AG10803 (cell line): Measurements from ENCODE around the gene UTP4.

ENCODE experiments used
- DNase-seq: peaks from one replicate; pipeline ENCODE4 v3.0.0; 2010; ENCODE audit warnings: low read depth
- H3K4me3 ChIP-seq: 2 replicates; pipeline ENCODE4 v1.5.1; 2011; ENCODE audit warnings: mild to moderate bottlenecking, low read length, control low read depth
- TF ChIP-seq, protein P1 (sequence below): conservative IDR thresholded peaks from 2 replicates; pipeline ENCODE4 v1.5.1; 2011; ENCODE audit warnings: mild to moderate bottlenecking, low read length, control low read depth, inconsistent platforms

The UTP4 gene

DNA sequence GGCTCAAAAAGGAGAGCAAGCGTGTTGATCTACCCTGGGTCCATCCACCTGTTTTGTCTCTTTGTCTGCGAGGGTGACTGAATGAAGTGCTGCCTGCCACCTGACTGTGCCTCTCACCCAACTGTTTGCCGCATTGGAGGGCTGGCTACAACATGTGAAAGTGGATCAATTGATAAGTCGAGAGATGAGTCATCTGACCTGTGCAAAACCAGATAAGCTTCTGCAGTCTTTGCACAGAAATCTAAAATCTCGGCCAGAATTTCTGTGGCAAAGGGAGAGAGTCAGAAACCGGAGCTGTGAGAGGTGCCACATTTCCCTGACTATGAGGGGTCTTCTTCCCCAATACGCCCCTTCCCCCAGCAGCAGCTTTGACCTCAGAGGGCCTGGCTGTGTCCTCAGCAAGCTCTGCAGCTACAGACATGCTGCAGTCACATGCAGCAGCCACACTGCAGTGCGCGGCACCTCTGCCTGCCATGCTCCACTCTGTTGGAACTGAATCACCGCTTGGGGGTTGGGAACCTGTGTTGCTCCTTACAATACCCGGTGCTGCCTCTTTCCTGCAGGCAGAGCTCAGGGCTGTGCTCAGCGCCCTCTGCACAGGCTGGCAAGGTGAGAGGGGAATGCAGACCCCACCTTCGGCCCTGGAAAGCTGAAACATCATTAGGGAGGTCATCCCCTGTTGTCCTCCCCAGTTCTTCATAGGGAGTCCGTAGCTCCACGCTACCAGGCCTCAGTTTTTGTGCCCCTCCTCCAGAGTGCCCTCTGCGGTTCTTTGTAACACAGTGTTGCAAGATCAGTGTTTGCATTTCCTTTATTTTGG is 43.1 kb upstream of the UTP4 start:
- DNase-seq = no peak
- no peak overlapping the region for H3K4me3 ChIP-seq
- TF ChIP-seq, protein P1, sequence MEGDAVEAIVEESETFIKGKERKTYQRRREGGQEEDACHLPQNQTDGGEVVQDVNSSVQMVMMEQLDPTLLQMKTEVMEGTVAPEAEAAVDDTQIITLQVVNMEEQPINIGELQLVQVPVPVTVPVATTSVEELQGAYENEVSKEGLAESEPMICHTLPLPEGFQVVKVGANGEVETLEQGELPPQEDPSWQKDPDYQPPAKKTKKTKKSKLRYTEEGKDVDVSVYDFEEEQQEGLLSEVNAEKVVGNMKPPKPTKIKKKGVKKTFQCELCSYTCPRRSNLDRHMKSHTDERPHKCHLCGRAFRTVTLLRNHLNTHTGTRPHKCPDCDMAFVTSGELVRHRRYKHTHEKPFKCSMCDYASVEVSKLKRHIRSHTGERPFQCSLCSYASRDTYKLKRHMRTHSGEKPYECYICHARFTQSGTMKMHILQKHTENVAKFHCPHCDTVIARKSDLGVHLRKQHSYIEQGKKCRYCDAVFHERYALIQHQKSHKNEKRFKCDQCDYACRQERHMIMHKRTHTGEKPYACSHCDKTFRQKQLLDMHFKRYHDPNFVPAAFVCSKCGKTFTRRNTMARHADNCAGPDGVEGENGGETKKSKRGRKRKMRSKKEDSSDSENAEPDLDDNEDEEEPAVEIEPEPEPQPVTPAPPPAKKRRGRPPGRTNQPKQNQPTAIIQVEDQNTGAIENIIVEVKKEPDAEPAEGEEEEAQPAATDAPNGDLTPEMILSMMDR = no peak

DNA sequence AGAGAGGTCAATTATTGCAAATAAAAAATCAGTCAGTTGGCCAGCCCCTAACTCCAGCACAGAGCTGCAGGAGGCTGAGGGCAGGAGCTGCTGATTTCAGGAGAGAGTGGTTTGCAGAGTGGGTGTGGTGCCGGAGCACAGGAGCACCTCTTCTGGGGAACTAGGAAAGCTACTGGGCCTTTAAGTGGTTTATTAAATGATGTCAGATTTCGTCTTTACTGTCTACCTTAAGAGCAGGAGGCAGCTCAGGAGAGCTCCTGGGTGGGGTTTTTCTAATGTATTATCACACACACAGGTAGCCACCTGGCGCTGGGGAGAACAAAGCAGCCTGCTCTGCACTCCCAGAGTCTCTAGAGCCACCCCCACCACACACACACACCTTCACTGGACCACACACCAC is 38.5 kb upstream of the UTP4 start:
- DNase-seq = no peak
- no peak overlapping the region for H3K4me3 ChIP-seq
- TF ChIP-seq, protein P1 = no peak

DNA sequence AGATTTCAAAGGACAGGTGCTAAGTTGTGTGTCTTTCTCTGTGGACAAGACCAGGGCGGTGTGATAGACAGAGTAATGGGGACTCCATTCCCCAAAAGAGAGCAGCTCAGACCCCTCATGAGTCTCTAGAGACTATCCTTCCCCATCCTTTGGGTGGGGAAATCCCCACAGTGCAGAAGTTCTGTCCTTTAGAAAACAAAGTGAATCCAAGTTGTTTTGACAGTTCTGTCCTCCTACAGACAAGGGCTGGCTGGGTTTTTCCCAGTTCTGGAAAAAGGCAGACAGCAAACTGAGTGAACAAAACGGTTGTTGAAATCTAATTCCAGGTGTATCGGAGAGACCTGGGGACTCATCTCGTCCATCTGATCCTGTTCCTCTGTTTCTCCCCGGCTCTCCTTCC is 37.9 kb upstream of the UTP4 start:
- TF ChIP-seq, protein P1 = no peak
- no peak for DNase-seq
- H3K4me3 ChIP-seq = no peak overlapping the region

DNA sequence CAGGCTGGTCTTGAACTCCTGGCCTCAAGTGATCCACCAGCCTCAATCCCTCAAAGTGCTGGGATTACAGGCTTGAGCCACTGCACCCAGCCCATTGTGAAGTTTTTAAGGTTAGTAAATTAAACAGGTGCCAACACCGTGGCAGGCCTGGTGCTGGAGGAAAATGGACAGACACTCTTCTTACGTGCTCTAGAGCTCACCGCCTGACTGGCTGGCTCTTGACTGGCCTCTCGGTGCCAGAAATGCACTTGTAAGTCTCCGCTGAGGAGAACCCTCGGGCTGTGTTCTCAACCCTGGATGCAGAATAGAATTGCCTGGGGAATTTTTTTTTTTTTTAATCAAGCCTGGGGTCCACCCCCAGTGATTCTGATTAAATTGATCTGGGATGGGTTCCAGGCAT is 37.3 kb upstream of the UTP4 start:
- H3K4me3 ChIP-seq = no peak overlapping the region
- no peak for DNase-seq
- TF ChIP-seq, protein P1 = no peak

DNA sequence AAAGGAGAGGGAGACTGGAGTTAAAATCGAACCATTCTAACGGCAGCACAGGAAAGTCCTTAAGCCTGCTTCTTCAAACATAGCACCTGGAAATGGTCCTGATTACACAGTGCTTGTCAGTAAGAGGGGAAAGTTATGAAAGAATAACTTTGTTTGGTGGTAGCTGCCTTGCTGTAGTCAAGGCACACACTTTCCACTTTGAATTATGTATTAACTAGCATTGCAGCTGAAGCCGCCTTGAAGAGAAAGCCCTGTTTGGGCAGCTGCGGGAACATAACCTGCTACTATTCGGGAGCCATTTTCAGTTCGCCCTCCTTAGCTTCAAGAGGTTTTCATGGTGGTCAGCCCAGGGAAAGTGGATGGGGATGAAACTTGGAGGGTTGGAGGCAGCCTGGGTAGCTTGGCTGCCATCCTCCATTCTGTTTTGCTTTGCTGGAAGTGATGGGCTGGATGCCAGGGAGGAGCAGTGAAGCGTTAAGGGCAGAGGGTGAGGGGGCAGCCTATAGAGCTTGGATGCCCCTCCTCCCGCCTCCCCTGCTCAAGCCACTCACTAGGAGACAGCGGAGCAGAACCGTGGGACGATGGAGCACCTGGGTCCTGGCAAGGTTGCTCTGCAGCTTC is 32.3 kb upstream of the UTP4 start:
- DNase-seq = no peak
- H3K4me3 ChIP-seq = no peak overlapping the region
- TF ChIP-seq, protein P1 = no peak

DNA sequence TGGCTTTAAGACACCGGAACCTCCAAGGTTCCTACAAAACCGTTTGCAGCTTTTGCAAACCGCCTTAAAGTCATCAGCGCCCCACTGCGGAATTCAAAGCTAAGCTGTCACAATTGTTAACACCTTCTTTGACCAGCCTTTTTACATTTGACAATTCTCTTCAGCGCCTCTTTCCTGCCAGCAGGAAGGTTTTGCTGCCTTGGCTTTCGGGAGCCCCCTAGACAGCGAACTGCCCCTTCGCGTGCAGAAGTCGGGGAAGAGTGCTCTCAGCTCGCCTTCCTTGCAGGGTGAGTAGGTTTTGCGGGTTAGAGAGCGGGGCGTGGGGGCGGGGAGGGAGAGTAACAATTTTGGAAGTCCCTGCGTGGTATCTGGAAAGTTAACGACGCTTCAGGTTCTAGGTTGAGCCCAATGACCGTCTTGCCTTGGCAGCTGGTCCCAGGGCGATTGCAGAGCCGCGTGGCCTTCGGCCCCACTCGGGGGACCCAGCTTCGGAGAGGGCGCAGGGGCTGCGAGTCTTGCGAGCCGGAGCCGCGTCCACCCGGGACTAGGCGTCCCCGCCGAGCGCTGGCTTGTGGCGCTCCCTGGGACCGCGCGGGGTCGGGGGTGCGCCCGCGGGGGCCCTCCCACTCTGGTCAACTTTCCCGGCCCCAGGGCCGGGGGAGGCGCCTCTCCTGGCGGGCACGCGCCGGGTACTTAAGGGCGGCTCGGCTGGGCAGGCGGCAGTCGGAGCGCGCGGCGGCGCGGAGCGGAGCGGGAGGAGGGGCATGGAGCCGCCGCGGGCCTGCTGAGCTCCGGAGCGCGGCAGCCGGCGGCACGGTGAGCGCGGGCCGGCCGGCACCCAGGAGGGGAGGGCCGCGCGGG is 26.7 kb upstream of the UTP4 start, which contains the start of gene HAS3:
HAS3 (plus strand) TSS at position 153 of the 861 bp plus-strand sequence. CDS start 3,743 bp downstream, outside the sequence.
- DNase-seq = peak; percentile 54
- TF ChIP-seq, protein P1 = peak; percentile 48
- H3K4me3 ChIP-seq = peak within 1 kb of the TSS; percentile 59
